IPS-11a (cell line): ENCODE results near the gene PAPLN.
"Not testable (repeated sequence)": the region's sequence is repeated elsewhere in the genome, so short reads cannot be mapped to it uniquely, and the experiment has no call there.

Experiments used
- H3K4me3 ChIP-seq: one replicate; pipeline ENCODE4 v1.5.1; 2013; ENCODE audit warnings: low read depth, low read length, control low read depth

Gene PAPLN

DNA sequence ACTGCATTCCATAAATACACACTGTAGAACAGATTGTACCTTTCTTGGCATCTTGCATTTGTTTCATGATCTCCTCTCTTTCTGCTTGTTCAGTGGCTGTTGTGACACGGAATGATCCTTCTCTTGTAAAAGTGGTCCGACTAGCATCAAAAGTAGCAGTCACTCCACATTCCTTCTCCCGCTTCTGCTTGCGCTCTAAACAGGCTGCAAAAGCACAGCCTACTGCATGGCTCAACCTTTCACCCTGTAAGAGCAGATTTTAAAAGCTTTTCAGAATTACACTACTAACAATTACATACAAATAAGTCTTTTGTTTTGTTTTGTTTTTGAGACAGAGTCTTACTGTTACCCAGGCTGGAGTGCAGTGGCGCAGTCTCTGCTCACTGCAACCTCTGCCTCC is 49.8 kb downstream of the PAPLN start:
- H3K4me3 ChIP-seq = no peak overlapping the region

DNA sequence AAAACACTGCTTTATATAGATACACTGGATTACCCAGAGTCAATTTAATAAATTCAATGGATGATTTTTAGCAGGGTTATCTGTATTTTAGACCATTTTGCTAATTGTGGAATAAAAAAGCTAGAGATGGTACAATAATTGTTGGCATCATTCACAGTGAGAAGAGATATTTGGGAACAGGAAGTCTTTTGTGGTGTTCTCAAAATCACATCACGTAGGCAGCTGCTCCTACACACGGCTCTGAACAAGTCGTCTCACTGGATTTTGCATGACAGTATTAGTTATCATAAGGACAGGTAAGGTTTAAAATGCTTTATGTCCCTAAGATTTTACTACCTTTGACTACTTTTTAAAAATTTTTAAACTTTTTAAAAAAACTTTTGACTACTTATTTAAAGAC is 52.0 kb downstream of the PAPLN start:
- H3K4me3 ChIP-seq = no peak overlapping the region

- H3K4me3 ChIP-seq = no peak overlapping the region
Observed at GRCh38 chr14:73289729-73290128, 52.4 kb downstream of the PAPLN start.

DNA sequence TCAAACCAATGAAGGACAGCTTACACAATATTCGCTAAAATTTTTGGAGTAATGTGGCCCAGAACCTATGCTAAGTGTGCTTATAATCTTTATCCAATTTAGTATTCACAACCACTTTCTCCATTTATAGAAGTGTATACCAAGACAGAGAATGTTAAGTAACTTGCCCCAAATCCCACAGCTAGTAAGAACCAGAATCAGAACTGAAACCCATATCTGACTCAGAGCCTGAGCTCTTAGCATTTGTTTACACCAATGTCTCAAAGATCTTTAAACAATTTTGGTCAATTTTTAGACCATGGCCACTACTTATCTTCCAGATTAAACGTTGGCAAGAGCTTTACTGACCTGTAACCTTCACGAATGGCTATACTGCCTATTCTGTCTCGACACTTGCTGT is 53.0 kb downstream of the PAPLN start:
- no peak overlapping the region for H3K4me3 ChIP-seq

DNA sequence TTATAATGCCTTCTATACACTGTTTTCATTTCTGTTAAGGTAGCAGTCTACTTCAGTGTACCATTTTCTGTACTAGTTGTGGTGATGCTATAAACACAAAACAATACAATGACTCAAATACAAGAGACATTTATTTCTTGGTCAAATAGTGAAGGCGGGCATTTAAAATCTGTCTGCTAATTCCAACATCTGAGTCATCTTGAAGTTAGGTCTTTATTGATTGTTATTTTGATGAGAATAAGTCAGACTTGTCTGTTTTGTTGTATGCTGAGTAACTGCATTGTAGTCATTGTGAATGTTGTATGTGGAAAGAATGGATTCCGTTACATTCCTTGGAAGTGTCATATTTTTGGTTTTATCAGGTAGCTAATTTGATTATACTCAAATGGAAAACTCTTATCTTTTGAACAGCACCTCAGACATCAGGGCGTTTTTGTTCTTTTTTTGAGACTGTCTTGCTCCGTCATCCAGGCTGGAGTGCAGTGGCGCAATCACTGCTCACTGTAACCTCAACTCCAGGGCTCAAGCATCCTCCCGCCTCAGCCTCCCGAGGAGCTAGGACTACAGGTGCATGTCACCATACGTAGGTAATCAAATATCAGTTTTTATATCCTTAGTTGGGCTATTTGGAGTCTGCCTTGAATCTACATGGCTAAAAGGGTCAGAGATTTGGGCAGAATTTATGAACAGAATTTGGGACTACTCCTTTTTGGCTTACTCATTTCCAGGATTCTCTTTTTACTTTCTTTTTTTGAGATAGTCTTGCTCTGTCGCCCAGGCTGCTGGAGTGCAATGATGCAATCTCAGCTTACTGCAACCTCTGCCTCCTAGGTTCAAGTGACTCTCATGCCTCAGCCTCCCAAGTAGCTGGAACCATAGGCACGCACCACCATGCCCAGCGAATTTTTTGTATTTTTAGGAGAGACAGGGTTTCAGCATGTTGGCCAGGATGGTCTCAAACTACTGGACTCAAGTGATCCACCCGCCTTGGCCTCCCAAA is 56.8 kb downstream of the PAPLN start:
- no peak overlapping the region for H3K4me3 ChIP-seq

GRCh38 chr14:73295198-73295796 is 58.0 kb downstream of the PAPLN start:
- H3K4me3 ChIP-seq = no peak overlapping the region

DNA sequence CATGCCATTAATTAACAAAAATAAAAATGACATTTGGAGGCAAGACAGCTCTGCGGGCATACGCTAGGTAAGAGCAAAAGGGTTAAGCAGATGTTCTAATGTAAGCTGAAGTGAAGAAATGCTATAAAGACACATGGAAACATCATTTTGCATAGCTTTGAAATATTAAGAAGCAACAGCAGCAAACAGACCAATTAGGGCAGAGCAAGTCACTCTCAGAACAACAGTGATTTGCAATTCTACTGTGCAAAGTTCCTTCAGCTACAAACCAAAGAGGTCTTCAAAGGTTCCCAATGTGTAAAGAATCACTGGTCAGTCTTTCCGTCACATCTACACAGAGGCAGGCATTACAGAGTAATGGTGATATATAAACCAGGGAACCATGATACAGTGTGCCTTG is 68.2 kb downstream of the PAPLN start:
- no peak overlapping the region for H3K4me3 ChIP-seq

- H3K4me3 ChIP-seq = no peak overlapping the region
Observed at GRCh38 chr14:73307261-73307660, 70.0 kb downstream of the PAPLN start.

- not testable (repeated sequence) for H3K4me3 ChIP-seq
Observed at GRCh38 chr14:73309207-73309606, 71.9 kb downstream of the PAPLN start.

DNA sequence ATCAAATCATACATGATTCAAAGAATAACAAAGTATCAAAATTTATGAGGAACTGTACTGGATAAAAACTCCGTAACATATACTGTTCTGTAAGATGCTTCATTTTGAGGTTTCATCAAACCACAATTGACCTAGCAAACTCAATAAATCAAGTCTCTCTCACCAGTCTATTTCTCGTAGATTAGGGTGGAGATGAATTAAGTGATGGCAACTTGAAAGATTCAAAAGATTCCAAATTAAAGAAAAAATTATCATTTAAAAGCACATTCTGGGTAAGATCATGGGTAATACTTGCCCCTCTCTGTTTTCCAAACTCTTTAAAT is 74.4 kb downstream of the PAPLN start:
- no peak overlapping the region for H3K4me3 ChIP-seq

DNA sequence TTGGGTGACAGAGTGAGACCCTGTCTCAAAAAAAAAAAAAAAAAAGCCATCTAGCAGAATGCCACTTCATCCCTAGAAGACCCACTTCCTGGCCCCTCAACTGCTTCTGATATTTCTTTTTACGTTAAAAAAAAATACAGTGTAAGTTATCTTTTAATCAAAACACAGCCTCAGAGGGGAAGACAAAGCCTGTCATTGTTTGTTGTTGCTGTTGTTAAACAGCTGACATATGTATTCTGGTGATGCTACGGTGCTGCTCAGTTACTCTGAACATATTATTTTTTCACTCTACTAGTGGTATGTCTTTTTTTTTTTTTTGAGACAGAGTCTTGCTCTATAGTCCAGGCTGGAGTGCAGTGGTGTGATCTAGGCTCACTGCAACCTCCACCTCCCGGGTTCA is 75.4 kb downstream of the PAPLN start:
- no peak overlapping the region for H3K4me3 ChIP-seq

GRCh38 chr14:73313151-73313550 is 75.8 kb downstream of the PAPLN start:
- H3K4me3 ChIP-seq = no peak overlapping the region

DNA sequence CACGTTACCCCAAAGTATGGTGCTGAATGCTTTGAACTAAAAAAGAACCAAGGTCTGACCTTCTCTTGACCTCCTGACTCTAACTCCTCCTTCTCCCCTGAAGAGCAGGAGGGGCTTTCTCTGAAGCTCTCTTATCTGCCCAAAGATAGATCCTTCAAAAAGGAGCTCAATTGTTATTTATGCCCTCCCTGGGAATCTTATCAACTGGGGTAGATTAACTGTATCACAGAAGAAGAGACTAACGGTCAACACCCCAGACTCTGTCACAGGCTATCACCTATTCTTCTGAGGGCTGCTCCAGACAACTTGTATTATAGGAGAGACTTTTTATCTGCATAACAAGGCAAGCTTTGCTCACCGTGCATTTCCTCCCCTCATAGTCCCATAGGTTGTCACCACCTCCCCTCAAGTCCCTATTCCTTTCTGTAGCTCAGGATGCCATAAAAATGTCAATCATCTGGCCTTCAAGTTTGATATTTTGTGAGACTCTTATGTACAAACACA is 86.6 kb downstream of the PAPLN start:
- no peak overlapping the region for H3K4me3 ChIP-seq
